MM.1S (cell line): ENCODE measurements around the gene OR51I2.

Source experiments
- DNase-seq: peaks from one replicate; pipeline ENCODE4 v3.0.0-alpha.2; 2015
- H2AFZ ChIP-seq: fragments of 300-600 bp; sonication (generic); 2 replicates; pipeline ENCODE4 v1.6.0; 2016; ENCODE audit warnings: antibody characterized with exemption, low read length
- H3F3A ChIP-seq: fragments of 300-600 bp; sonication (generic); 2 replicates; pipeline ENCODE4 v1.6.1; 2016; ENCODE audit warnings: mild to moderate bottlenecking, antibody characterized with exemption, low read length, moderate library complexity, mixed read lengths; ENCODE audit not compliant: insufficient read depth
- H3K27ac ChIP-seq: fragments of 300-600 bp; sonication (generic); 2 replicates; pipeline ENCODE4 v1.5.1; 2016; ENCODE audit warnings: mild to moderate bottlenecking, low read length
- H3K27me3 ChIP-seq: fragments of 300-600 bp; sonication (generic); replicated peaks from 2 replicates; pipeline ENCODE4 v1.6.0; 2016; ENCODE audit warnings: low read length; ENCODE audit not compliant: insufficient read depth
- H3K36me3 ChIP-seq: fragments of 300-600 bp; sonication (generic); replicated peaks from 2 replicates; pipeline ENCODE4 v1.6.1; 2016; ENCODE audit warnings: mild to moderate bottlenecking, low read length, mixed read lengths; ENCODE audit not compliant: insufficient read depth
- H3K4me1 ChIP-seq: fragments of 300-600 bp; sonication (generic); 2 replicates; pipeline ENCODE4 v1.6.1; 2016; ENCODE audit warnings: low read length, mixed read lengths
- H3K4me2 ChIP-seq: fragments of 300-600 bp; sonication (generic); 2 replicates; pipeline ENCODE4 v1.6.0; 2016; ENCODE audit warnings: low read depth, low read length
- H3K4me3 ChIP-seq: fragments of 300-600 bp; sonication (generic); 2 replicates; pipeline ENCODE4 v1.5.1; 2016; ENCODE audit warnings: low read length, mixed read lengths
- H3K79me2 ChIP-seq: fragments of 300-600 bp; sonication (generic); 2 replicates; pipeline ENCODE4 v1.6.1; 2016; ENCODE audit warnings: mixed run types, low read length, mixed read lengths
- H3K9ac ChIP-seq: fragments of 300-600 bp; sonication (generic); 2 replicates; pipeline ENCODE4 v1.6.1; 2016; ENCODE audit warnings: low read length, mixed read lengths
- H3K9me2 ChIP-seq: fragments of 300-600 bp; sonication (generic); replicated peaks from 2 replicates; pipeline ENCODE4 v1.6.1; 2016; ENCODE audit warnings: mild to moderate bottlenecking, low read length, mixed read lengths; ENCODE audit not compliant: insufficient read depth
- H3K9me3 ChIP-seq: fragments of 300-600 bp; sonication (generic); replicated peaks from 2 replicates; pipeline ENCODE4 v1.6.1; 2016; ENCODE audit warnings: mild to moderate bottlenecking, low read length, mixed read lengths; ENCODE audit not compliant: insufficient read depth
- H4K20me1 ChIP-seq: fragments of 300-600 bp; sonication (generic); 2 replicates; pipeline ENCODE4 v1.6.1; 2016; ENCODE audit warnings: mild to moderate bottlenecking, low read length, moderate library complexity, mixed read lengths; ENCODE audit not compliant: insufficient read depth
- CTCF ChIP-seq: fragments of 300-600 bp; sonication (generic); IDR thresholded peaks from 2 replicates; pipeline ENCODE4 v1.5.1; 2016; ENCODE audit warnings: antibody characterized with exemption, low read length, mixed read lengths
- EZH2 ChIP-seq: fragments of 300-600 bp; sonication (generic); optimal IDR thresholded peaks from 2 replicates; pipeline ENCODE3; 2017; ENCODE audit warnings: low read depth, mild to moderate bottlenecking, antibody characterized with exemption, low read length, mixed read lengths
- EZH2phosphoT487 ChIP-seq: fragments of 300-600 bp; sonication (generic); IDR thresholded peaks from 2 replicates; pipeline ENCODE4 v1.6.1; 2018; ENCODE audit warnings: antibody characterized with exemption, low read length

The OR51I2 gene

DNA sequence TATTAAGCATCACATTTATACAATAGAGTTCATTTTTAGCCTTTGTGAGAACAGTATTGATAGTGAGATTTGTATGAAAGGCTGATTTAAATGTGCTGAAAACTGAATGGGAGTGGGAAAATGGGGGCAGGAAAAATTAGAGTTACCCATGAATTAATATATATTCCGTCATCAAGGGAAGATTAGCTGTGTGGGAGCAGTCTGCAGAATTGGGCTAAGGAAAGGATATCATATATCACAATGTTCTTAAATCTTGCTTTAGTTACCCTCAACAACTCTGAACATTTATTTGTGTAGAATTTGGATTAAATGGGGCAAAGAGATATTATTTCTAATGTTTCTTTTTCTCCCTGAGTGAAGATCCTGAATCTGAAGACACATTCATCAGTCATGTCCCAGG is 27.3 kb upstream of the OR51I2 start, which contains the start of gene OR51Q1:
Gene OR51Q1 (plus strand): TSS at position 301 of the 400 bp plus-strand sequence. CDS start 90 bp downstream, at position 391.
- Histone ChIP-seq H3K27ac (no peak within 1 kb of the TSS), H2AFZ (no peak within 1 kb of the TSS)

GRCh38 chr11:5423131-5423530 is 26.0 kb upstream of the OR51I2 start:
- Histone ChIP-seq H3K9me3 (no peaks in the 10 kb centered on the region), H3K27me3 (no peaks in the 10 kb centered on the region), H3K4me1 (no peaks in the 10 kb centered on the region), H3K79me2 (no peaks in the 10 kb centered on the region), H3K9me2 (no peaks in the 10 kb centered on the region), H3K4me2 (no peak overlapping the region), H3K9ac (no peak overlapping the region), H3F3A (no peaks in the 10 kb centered on the region), H3K4me3 (no peak overlapping the region), H2AFZ (no peak overlapping the region), H3K27ac (no peak overlapping the region), H4K20me1 (no peaks in the 10 kb centered on the region), H3K36me3 (no peaks in the 10 kb centered on the region)
- no peak for DNase-seq
- TF ChIP-seq CTCF (no peak), EZH2 (no peak), EZH2phosphoT487 (no peak)

More for the DNA sequence above, 27.3 kb upstream of the OR51I2 start, which contains the start of gene OR51Q1:
- no peak within 1 kb of the TSS for H3K4me3 ChIP-seq
- no peaks in the 10 kb centered on the region for H3K27me3 ChIP-seq
- H3K4me2 ChIP-seq: no peak within 1 kb of the TSS
- no peaks in the 10 kb centered on the region for H3F3A ChIP-seq
- no peaks in the 10 kb centered on the region for H3K9me3 ChIP-seq
- no peak within 1 kb of the TSS for H3K9ac ChIP-seq
- TF ChIP-seq EZH2phosphoT487: no peak
- no peak for TF ChIP-seq CTCF
- no peak for TF ChIP-seq EZH2
- H3K36me3 ChIP-seq: no peaks in the 10 kb centered on the region
- H3K4me1 ChIP-seq: no peaks in the 10 kb centered on the region
- DNase-seq: no peak
- no peaks in the 10 kb centered on the region for H3K79me2 ChIP-seq
- no peaks in the 10 kb centered on the region for H4K20me1 ChIP-seq
- no peaks in the 10 kb centered on the region for H3K9me2 ChIP-seq

GRCh38 chr11:5441414-5441813 is 7.7 kb upstream of the OR51I2 start, which contains the start of gene OR51I1:
OR51I1 (minus strand) TSS chr11:5441514; CDS start chr11:5441514, 0 bp downstream.
- Histone ChIP-seq H3K9me2 (no peaks in the 10 kb centered on the region), H3K4me2 (no peak within 1 kb of the TSS), H3K4me3 (no peak within 1 kb of the TSS), H3K79me2 (no peaks in the 10 kb centered on the region), H3K9me3 (no peaks in the 10 kb centered on the region), H3K27me3 (no peaks in the 10 kb centered on the region), H3K4me1 (no peaks in the 10 kb centered on the region), H3K9ac (no peak within 1 kb of the TSS), H3K27ac (no peak within 1 kb of the TSS), H3K36me3 (no peaks in the 10 kb centered on the region), H3F3A (no peaks in the 10 kb centered on the region), H2AFZ (no peak within 1 kb of the TSS), H4K20me1 (no peaks in the 10 kb centered on the region)
- TF ChIP-seq CTCF: no peak
- TF ChIP-seq EZH2: no peak
- TF ChIP-seq EZH2phosphoT487: no peak
- DNase-seq: no peak
